Epithelial cell of proximal tubule (primary cell): ENCODE measurements around the gene CD82. TPM values are rescaled to one million over a fixed set of nuclear protein-coding genes. Genes with fewer than 3 reads are reported as not detected.

Experiments used
- DNase-seq: peaks from one replicate; pipeline ENCODE4 v3.0.0-alpha.2; 2011; ENCODE audit warnings: low read depth
- H3K4me3 ChIP-seq: 2 replicates; pipeline ENCODE4 v1.5.1; 2011; ENCODE audit warnings: low read depth, mild to moderate bottlenecking, low read length
- total RNA-seq: library from RNA; depleted of rRNA; stranded (reverse); fragments of >200 nt; gene quantifications from 2 replicates; pipeline ENCODE4 v1.2.3, GENCODE V29; 2015
- TF ChIP-seq, protein P1 (sequence below): conservative IDR thresholded peaks from 2 replicates; pipeline ENCODE4 v1.5.1; 2012; ENCODE audit warnings: low read depth, mild to moderate bottlenecking, low read length

CD82 gene
- total RNA-seq, 1 donor from 2014 or later = 14.2 TPM

DNA sequence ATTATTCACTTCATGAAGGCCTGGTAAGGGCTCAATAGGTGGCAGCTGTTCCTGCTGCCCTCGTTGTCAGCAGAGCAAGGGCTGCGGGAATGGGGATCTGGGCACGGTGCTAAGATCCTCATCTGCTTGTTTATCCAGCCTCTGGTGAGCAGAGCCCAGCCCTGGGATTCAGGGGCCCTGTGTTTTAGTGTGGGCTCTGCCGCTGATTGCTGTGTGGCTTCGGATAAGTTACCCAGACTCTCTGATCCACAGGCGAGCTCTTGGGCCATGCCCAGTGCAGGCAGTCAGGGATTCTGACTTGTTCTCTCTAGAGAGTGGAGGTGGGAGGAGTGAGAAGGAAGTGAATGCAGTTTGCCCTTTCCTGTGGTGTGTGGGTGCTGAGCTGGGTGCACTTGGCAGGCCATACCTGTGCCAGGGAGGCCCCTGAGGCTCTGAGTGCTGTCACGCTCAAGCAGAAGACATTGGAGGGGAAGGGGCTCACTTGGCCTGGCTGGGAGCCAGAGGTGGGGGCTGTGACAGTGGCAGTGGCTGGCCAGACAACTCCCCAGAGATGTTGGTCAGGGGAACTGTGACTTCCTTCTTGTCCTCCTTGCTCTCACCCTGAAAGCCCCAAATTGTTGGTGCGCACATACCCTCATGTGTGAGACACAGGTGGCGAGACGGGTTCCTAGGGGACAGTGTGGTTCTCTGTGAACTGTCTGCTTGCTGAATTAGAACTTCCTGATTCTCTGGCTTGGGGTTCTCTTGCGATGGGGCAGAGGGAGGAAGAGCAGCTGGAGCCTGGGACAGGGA is 43.7 kb downstream of the CD82 start:
- H3K4me3 ChIP-seq = no peak overlapping the region
- TF ChIP-seq, protein P1, sequence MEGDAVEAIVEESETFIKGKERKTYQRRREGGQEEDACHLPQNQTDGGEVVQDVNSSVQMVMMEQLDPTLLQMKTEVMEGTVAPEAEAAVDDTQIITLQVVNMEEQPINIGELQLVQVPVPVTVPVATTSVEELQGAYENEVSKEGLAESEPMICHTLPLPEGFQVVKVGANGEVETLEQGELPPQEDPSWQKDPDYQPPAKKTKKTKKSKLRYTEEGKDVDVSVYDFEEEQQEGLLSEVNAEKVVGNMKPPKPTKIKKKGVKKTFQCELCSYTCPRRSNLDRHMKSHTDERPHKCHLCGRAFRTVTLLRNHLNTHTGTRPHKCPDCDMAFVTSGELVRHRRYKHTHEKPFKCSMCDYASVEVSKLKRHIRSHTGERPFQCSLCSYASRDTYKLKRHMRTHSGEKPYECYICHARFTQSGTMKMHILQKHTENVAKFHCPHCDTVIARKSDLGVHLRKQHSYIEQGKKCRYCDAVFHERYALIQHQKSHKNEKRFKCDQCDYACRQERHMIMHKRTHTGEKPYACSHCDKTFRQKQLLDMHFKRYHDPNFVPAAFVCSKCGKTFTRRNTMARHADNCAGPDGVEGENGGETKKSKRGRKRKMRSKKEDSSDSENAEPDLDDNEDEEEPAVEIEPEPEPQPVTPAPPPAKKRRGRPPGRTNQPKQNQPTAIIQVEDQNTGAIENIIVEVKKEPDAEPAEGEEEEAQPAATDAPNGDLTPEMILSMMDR = no peak
- no peak for DNase-seq

DNA sequence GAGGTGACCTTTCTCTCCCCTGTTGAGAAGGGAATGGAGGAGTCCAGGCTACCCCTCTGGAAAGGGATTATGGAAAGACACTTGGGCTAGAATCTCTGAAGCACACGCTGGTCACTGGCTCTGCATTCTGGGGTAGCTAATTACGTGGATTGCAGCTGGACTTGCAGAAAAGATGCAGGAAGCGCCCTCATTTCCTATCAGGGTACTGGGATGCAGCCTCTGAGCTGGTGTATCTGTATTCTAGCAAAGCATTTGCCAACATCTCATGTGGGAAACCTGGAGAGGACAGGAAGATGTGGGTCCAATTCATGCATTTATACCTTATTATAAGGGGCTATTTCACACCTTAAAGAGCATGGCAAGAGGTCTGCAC is 44.3 kb downstream of the CD82 start:
- no peak for DNase-seq
- no peak overlapping the region for H3K4me3 ChIP-seq
- TF ChIP-seq, protein P1 = no peak

DNA sequence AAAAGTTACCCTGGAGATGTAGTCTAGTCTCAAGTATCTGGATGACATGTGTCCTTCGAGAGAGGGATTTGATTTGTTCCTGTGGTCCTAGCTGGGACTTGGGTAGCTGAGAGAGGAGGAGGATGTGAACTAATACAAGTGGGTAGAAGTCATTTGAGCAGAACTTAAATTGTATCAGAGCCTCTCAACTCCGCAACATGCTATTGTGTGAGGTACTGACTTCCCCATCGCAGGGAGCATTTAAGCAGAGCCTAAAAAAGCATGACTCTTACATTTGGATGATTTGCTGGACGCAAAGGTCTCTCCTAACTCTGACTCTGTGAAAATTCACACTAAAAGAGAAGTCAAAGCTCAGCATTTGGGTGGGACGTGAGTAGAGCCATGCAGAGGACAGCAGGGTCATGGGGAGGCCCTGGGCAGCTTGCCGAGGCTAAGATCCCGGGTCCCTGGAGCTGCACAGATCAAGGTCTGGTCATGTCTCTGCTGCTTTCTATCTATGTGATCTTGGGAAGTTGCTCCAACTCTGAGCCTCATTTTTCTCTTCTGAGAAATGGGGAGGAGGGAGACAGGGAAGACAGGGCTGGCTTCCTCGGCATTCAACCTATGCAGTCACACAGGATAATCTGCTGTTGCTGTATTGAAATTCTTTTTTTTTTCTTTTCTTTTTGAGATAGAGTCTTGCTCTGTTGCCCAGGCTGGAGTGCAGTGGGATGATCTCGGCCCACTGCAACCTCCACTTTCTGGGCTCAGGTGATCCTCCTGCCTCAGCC is 44.9 kb downstream of the CD82 start:
- DNase-seq = no peak
- TF ChIP-seq, protein P1 = no peak
- H3K4me3 ChIP-seq = no peak overlapping the region

DNA sequence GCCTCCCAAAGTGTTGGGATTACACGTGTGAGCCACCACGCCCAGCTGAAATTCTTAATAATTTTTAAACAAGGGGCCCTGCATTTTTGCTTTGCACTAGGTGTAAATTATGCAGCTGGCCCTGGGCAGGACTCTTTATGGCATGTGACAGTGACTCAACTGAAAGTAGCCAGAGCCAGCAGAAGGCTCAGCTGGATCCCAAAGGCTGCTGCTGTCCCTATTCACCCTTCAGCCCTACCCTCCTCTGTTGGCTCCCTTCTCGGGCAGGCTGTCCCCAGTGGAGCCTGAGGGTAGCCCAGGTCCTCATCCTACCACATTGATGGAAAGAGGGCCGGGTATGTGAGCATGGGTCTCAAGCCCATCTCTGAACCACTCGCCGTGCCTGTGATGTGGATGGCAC is 45.6 kb downstream of the CD82 start:
- no peak for DNase-seq
- H3K4me3 ChIP-seq = no peak overlapping the region
- TF ChIP-seq, protein P1 = no peak

DNA sequence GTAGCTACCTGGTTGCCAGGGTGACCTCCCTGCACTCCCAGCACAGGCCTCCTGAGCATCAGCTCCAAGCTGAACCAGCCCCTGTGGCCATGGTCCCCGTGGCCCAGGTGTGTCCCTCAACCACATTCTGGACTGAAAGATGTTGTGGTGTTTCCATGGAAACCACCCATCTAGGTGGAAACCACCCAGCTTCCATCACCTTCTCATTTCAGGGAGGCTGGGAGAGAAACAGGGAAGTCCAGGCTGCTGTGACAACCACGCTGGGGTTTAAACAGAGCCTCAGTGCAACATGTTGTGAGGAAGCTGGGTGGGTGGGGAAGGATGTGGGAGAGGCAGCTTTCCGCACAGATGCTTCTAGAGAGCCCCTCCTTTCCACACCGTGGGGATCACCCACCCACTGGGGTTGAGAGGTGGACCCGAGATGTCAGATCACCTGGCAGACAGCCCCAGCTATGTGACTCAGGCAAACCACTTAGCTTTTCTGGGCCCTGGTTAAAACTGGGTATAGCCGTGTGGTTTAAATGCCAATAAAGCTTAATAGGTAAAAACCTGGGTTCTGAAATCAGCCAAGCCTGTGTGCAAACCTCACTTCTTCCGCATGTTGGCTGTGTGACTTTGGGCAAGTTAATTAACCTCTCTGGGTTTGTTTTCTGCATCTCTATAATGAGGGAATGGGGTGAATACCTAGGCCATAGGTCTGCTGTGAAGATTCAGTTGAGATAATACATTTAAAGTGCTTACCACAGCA is 46.4 kb downstream of the CD82 start:
- no peak for DNase-seq
- TF ChIP-seq, protein P1 = no peak

DNA sequence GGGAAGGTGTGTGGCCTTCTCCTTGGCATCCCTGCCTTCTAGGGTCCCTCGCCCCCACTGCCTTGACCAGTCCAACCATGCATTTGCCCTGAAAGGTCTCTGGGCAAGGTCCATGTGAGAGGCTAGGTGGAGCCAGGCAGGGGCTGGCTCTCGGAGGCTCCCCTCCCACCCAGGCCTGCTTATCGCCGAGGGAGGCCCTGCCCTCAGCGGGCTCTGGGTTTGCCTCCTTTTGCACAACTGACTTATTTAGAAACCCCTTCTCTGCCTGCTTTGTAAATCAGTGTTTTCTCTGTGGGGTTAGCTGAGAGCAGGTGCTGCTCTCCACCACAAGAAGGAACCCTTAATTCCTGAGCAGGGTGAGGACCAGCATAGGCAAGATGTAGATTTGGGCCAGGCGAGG is 47.7 kb downstream of the CD82 start:
- DNase-seq = no peak
- TF ChIP-seq, protein P1 = no peak
- H3K4me3 ChIP-seq = no peak overlapping the region

More for the DNA sequence above, 46.4 kb downstream of the CD82 start:
- H3K4me3 ChIP-seq = no peak overlapping the region
